ENCODE data around the gene FRAS1.

- TF ChIP-seq, protein P1, sequence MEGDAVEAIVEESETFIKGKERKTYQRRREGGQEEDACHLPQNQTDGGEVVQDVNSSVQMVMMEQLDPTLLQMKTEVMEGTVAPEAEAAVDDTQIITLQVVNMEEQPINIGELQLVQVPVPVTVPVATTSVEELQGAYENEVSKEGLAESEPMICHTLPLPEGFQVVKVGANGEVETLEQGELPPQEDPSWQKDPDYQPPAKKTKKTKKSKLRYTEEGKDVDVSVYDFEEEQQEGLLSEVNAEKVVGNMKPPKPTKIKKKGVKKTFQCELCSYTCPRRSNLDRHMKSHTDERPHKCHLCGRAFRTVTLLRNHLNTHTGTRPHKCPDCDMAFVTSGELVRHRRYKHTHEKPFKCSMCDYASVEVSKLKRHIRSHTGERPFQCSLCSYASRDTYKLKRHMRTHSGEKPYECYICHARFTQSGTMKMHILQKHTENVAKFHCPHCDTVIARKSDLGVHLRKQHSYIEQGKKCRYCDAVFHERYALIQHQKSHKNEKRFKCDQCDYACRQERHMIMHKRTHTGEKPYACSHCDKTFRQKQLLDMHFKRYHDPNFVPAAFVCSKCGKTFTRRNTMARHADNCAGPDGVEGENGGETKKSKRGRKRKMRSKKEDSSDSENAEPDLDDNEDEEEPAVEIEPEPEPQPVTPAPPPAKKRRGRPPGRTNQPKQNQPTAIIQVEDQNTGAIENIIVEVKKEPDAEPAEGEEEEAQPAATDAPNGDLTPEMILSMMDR (IDR thresholded peaks at IDR 0.05 in 2 of 3, conservative IDR thresholded peaks at IDR 0.05 in 1 of 3; ENCODE audit: insufficient read depth in 2 of 3, low read depth in 1 of 3, low read length in 3 of 3): no peak
- TF ChIP-seq HOXB6 (CRISPR knock-in tag; IDR thresholded peaks at IDR 0.05; ENCODE audit: borderline replicate concordance) (no peak), SAP30 (IDR thresholded peaks at IDR 0.05; ENCODE audit: borderline replicate concordance, insufficient read depth, low read depth, low read length, poor library complexity, severe bottlenecking) (no peak), RAD51 (IDR thresholded peaks at IDR 0.05; ENCODE audit: borderline replicate concordance, low read depth) (no peak)
These were observed 426.7 kb downstream of the FRAS1 start for GRCh38 chr4:78483811-78484210.
